ENCODE data around the gene CD96.

Gene CD96

DNA sequence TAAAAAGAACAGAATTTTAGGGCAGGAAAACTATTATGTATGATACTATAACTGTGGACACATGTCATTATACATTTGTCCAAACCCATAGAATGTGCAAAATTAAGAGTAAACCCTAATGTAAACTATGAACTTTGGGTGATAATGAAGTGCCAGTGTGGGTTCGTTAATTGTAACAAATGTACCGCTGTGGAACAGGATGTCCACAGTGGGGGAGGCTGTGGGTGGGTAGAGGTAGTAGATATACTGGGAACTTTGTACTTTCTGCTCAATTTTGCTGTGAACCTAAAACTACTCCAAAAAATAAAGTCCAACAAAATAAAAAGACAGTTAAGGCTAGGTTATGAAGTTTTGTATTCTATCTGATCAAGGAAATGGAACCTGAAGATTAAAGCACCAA, 24.8 kb downstream of the CD96 start:
- Histone ChIP-seq H3K36me3 (no peaks in the 10 kb centered on the region), H3K4me3 (ENCODE audit: low read depth in 1 of 2, low read length in 1 of 2) (no peak overlapping the region), H3K27me3 (no peaks in the 10 kb centered on the region), H3K27ac (no peak overlapping the region), H3K4me1 (ENCODE audit: control insufficient read depth in 1 of 2, insufficient read depth in 1 of 2, low read depth in 1 of 2, low read length in 1 of 2) (no peaks in the 10 kb centered on the region), H3K9me3 (no peaks in the 10 kb centered on the region)
- TF ChIP-seq, protein P1, sequence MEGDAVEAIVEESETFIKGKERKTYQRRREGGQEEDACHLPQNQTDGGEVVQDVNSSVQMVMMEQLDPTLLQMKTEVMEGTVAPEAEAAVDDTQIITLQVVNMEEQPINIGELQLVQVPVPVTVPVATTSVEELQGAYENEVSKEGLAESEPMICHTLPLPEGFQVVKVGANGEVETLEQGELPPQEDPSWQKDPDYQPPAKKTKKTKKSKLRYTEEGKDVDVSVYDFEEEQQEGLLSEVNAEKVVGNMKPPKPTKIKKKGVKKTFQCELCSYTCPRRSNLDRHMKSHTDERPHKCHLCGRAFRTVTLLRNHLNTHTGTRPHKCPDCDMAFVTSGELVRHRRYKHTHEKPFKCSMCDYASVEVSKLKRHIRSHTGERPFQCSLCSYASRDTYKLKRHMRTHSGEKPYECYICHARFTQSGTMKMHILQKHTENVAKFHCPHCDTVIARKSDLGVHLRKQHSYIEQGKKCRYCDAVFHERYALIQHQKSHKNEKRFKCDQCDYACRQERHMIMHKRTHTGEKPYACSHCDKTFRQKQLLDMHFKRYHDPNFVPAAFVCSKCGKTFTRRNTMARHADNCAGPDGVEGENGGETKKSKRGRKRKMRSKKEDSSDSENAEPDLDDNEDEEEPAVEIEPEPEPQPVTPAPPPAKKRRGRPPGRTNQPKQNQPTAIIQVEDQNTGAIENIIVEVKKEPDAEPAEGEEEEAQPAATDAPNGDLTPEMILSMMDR (IDR thresholded peaks at IDR 0.05), result no peak

DNA sequence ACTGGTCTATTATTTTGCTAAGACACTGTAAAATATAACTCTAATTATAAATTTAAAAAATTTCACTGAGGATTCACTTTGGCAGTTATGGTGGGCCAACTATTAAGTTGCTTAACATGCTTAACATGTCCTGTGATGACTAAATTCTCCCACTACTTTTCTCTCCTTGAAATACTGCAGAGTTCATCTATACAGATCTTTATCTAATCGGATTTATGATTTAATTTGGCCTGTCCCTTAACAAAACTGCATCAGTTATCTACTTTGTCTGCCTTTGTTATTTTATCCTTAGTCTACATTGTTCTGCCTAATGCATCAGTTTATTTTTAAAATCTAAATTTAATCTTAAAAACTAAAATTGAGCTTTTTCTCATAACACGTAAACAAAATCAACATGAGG, 26.4 kb downstream of the CD96 start:
- H3K4me3 ChIP-seq (ENCODE audit: low read depth in 1 of 2, low read length in 1 of 2), result no peak overlapping the region
- no peak overlapping the region for H3K27ac ChIP-seq
- H3K4me1 ChIP-seq (ENCODE audit: control insufficient read depth in 1 of 2, insufficient read depth in 1 of 2, low read depth in 1 of 2, low read length in 1 of 2), result no peaks in the 10 kb centered on the region
- H3K9me3 ChIP-seq, result no peaks in the 10 kb centered on the region
- TF ChIP-seq, protein P1 (IDR thresholded peaks at IDR 0.05), result no peak
- H3K27me3 ChIP-seq, result no peaks in the 10 kb centered on the region
- no peaks in the 10 kb centered on the region for H3K36me3 ChIP-seq

DNA sequence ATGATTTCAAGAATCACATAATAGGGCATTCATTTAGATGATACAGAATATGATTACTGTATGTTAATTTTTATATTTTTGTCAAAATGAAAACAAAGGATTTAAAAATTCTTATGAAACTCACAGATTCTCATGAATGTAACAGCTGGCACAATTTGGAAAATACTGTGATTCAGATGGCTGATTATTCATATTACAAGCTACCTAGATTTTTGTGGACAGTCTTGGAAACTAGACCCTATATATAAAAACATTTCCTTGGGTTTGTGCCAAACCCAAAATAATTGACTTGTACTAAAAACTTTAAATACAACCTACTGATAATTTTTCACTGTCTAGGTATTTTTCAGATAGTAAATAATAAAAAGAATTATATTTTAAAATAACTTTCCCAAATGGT, 26.9 kb downstream of the CD96 start:
- no peaks in the 10 kb centered on the region for H3K36me3 ChIP-seq
- H3K27ac ChIP-seq, result no peak overlapping the region
- H3K4me1 ChIP-seq (ENCODE audit: control insufficient read depth in 1 of 2, insufficient read depth in 1 of 2, low read depth in 1 of 2, low read length in 1 of 2), result no peaks in the 10 kb centered on the region
- no peaks in the 10 kb centered on the region for H3K27me3 ChIP-seq
- H3K9me3 ChIP-seq, result no peaks in the 10 kb centered on the region
- no peak overlapping the region for H3K4me3 ChIP-seq (ENCODE audit: low read depth in 1 of 2, low read length in 1 of 2)
- TF ChIP-seq, protein P1 (IDR thresholded peaks at IDR 0.05), result no peak

DNA sequence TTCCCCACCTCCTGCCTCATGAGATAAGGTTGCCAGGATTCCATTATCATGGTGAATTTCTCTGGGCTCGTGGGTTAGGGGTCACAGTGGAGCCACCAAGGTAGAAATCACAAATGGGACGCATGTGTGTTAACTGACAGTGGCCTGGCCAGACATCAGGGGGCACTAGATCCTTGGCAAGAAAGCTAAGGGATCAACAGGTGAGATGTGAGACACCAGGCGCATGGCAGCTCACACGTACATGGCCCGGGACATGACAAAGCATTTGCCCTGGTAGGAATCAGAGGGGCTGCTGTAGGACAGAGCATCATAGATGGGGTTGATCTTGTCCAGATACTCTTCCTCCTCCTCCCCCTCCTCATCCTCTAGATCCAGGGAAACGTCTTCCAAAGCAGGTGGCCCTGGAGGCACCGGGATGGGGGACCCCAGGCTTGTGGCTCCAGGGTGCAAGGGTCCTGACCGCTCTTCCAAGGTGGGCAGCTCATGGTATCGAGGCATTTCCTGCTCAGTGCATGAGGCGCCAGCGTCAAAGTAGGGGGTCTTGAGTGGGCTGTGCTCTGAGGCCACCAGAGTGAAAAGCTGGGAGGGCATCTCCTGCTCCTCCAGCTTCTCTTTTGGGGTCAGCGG, 28.5 kb downstream of the CD96 start:
- H3K9me3 ChIP-seq, result no peaks in the 10 kb centered on the region
- TF ChIP-seq, protein P1 (IDR thresholded peaks at IDR 0.05), result no peak
- H3K4me1 ChIP-seq (ENCODE audit: control insufficient read depth in 1 of 2, insufficient read depth in 1 of 2, low read depth in 1 of 2, low read length in 1 of 2), result no peaks in the 10 kb centered on the region
- no peak overlapping the region for H3K4me3 ChIP-seq (ENCODE audit: low read depth in 1 of 2, low read length in 1 of 2)
- no peaks in the 10 kb centered on the region for H3K27me3 ChIP-seq
- H3K27ac ChIP-seq, result no peak overlapping the region
- no peaks in the 10 kb centered on the region for H3K36me3 ChIP-seq

DNA sequence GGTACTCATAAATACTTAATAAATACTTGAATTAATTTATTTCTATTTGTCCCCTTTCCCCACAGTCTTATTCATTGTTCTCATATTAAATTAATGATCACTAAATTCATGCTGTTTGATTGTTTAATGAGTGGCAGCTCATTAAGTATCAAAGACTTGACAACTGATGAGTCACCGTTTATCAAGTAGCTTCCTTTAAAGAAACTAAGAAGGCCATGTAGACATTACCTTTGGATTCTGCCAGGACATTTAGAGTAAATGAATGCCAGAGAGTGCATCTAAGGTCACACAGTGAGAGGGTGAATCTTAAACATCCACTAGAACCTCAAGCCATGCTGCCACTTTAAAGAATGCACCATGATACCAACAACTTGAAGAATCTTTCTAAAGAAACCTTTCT, 29.3 kb downstream of the CD96 start:
- no peak overlapping the region for H3K4me3 ChIP-seq (ENCODE audit: low read depth in 1 of 2, low read length in 1 of 2)
- no peaks in the 10 kb centered on the region for H3K36me3 ChIP-seq
- no peak overlapping the region for H3K27ac ChIP-seq
- no peaks in the 10 kb centered on the region for H3K27me3 ChIP-seq
- H3K4me1 ChIP-seq (ENCODE audit: control insufficient read depth in 1 of 2, insufficient read depth in 1 of 2, low read depth in 1 of 2, low read length in 1 of 2), result no peaks in the 10 kb centered on the region
- TF ChIP-seq, protein P1 (IDR thresholded peaks at IDR 0.05), result no peak
- H3K9me3 ChIP-seq, result no peaks in the 10 kb centered on the region

Measured in neutrophil (primary cell).